ENCODE data around the gene MEGF6. TPM values are rescaled to one million over a fixed set of nuclear protein-coding genes. Genes with fewer than 3 reads are reported as not detected.
A peak's percentile ranks its signal among the peaks of the same experiment; 100 is the strongest.

Gene MEGF6
- total RNA-seq, 5 donors from 2014 or later (not counting 1 experiment from before 2014, with no cell fraction given) = 63.3 to 213 (median 193) TPM

GRCh38 chr1:3521426-3521825 is 89.9 kb downstream of the MEGF6 start:
- 88% methylated on average over 16 of the region's 16 CpGs for WGBS (ENCODE audit: insufficient coverage)

GRCh38 chr1:3520419-3521378 is 90.6 kb downstream of the MEGF6 start:
- ChIA-PET CTCF (no interaction called here), POLR2A (no interaction called here)
- ATAC-seq (replicated peaks in 1 of 4) = no peak
- H3K4me3 ChIP-seq (ENCODE audit: control insufficient read depth in 1 of 2, extremely low read depth in 1 of 2, low read length in 1 of 2) = no peak overlapping the region
- peaks cover 0 to 8% of the 10 kb centered on the region in 2 experiments for H3K4me1 ChIP-seq (ENCODE audit: control insufficient read depth in 1 of 2, extremely low read depth in 1 of 2, insufficient read depth in 2 of 2, low read length in 2 of 2)
- Mint-ChIP-seq H3K9me3 (no peaks in the 10 kb centered on the region), H3K27me3 (no peaks in the 10 kb centered on the region), H3K27ac (no peak overlapping the region), H3K36me3 (no peaks in the 10 kb centered on the region), H3K4me1 (no peaks in the 10 kb centered on the region), H3K4me3 (no peak overlapping the region)
- H3K36me3 ChIP-seq (ENCODE audit: control insufficient read depth in 2 of 2, extremely low read depth in 1 of 2, insufficient read depth in 1 of 2, low read length in 1 of 2) = no peaks in the 10 kb centered on the region
- WGBS (ENCODE audit: insufficient coverage) = 85% methylated on average over 9 of the region's 24 CpGs
- no peaks in the 10 kb centered on the region for H3K9me3 ChIP-seq
- peaks cover 0 to 2% of the 10 kb centered on the region in 2 experiments for H3K27me3 ChIP-seq (replicated peaks in 1 of 2; ENCODE audit: control insufficient read depth in 2 of 2, extremely low read depth in 1 of 2, insufficient read depth in 2 of 2, low read length in 1 of 2)
- DNase-seq = no peak
- no peak overlapping the region for H3K27ac ChIP-seq (ENCODE audit: low read length)

More at GRCh38 chr1:3521426-3521825, 89.9 kb downstream of the MEGF6 start:
- Mint-ChIP-seq H3K4me3 (no peak overlapping the region), H3K36me3 (no peaks in the 10 kb centered on the region), H3K27ac (no peak overlapping the region), H3K9me3 (no peaks in the 10 kb centered on the region), H3K4me1 (no peaks in the 10 kb centered on the region), H3K27me3 (no peaks in the 10 kb centered on the region)
- ATAC-seq (replicated peaks in 1 of 4) = no peak
- CTCF ChIA-PET = no interaction called here
- H3K4me1 ChIP-seq (ENCODE audit: control insufficient read depth in 1 of 2, extremely low read depth in 1 of 2, insufficient read depth in 2 of 2, low read length in 2 of 2) = peaks cover 0 to 8% of the 10 kb centered on the region in 2 experiments
- H3K9me3 ChIP-seq = no peaks in the 10 kb centered on the region
- H3K4me3 ChIP-seq (ENCODE audit: control insufficient read depth in 1 of 2, extremely low read depth in 1 of 2, low read length in 1 of 2) = no peak overlapping the region
- no peaks in the 10 kb centered on the region for H3K36me3 ChIP-seq (ENCODE audit: control insufficient read depth in 2 of 2, extremely low read depth in 1 of 2, insufficient read depth in 1 of 2, low read length in 1 of 2)
- DNase-seq = no peak
- POLR2A ChIA-PET = no interaction called here
- peaks cover 0 to 1% of the 10 kb centered on the region in 2 experiments for H3K27me3 ChIP-seq (replicated peaks in 1 of 2; ENCODE audit: control insufficient read depth in 2 of 2, extremely low read depth in 1 of 2, insufficient read depth in 2 of 2, low read length in 1 of 2)
- H3K27ac ChIP-seq (ENCODE audit: low read length) = no peak overlapping the region

- ChIA-PET POLR2A (no interaction called here), CTCF (no interaction called here)
- DNase-seq = no peak
- Histone ChIP-seq H3K4me3 (ENCODE audit: control insufficient read depth in 1 of 2, extremely low read depth in 1 of 2, low read length in 1 of 2) (no peak overlapping the region), H3K27ac (ENCODE audit: low read length) (no peak overlapping the region), H3K4me1 (ENCODE audit: control insufficient read depth in 1 of 2, extremely low read depth in 1 of 2, insufficient read depth in 2 of 2, low read length in 2 of 2) (peaks cover 0 to 8% of the 10 kb centered on the region in 2 experiments), H3K9me3 (no peaks in the 10 kb centered on the region), H3K27me3 (replicated peaks in 1 of 2; ENCODE audit: control insufficient read depth in 2 of 2, extremely low read depth in 1 of 2, insufficient read depth in 2 of 2, low read length in 1 of 2) (peaks cover 0 to 2% of the 10 kb centered on the region in 2 experiments), H3K36me3 (ENCODE audit: control insufficient read depth in 2 of 2, extremely low read depth in 1 of 2, insufficient read depth in 1 of 2, low read length in 1 of 2) (no peaks in the 10 kb centered on the region)
- Mint-ChIP-seq H3K4me1 (no peaks in the 10 kb centered on the region), H3K27ac (no peak overlapping the region), H3K27me3 (no peaks in the 10 kb centered on the region), H3K36me3 (no peaks in the 10 kb centered on the region), H3K4me3 (no peak overlapping the region), H3K9me3 (no peaks in the 10 kb centered on the region)
- no peak for ATAC-seq (replicated peaks in 1 of 4)
- 92% methylated on average over 25 of the region's 27 CpGs for WGBS (ENCODE audit: insufficient coverage)
Observed at GRCh38 chr1:3519301-3519885, 91.9 kb downstream of the MEGF6 start.

- DNase-seq (no peak), ATAC-seq (replicated peaks in 1 of 4) (no peak)
- Histone ChIP-seq H3K27me3 (replicated peaks in 1 of 2; ENCODE audit: control insufficient read depth in 2 of 2, extremely low read depth in 1 of 2, insufficient read depth in 2 of 2, low read length in 1 of 2) (peaks cover 0 to 2% of the 10 kb centered on the region in 2 experiments), H3K36me3 (ENCODE audit: control insufficient read depth in 2 of 2, extremely low read depth in 1 of 2, insufficient read depth in 1 of 2, low read length in 1 of 2) (no peaks in the 10 kb centered on the region), H3K4me1 (ENCODE audit: control insufficient read depth in 1 of 2, extremely low read depth in 1 of 2, insufficient read depth in 2 of 2, low read length in 2 of 2) (peaks cover 0 to 8% of the 10 kb centered on the region in 2 experiments), H3K4me3 (ENCODE audit: control insufficient read depth in 1 of 2, extremely low read depth in 1 of 2, low read length in 1 of 2) (no peak overlapping the region), H3K9me3 (no peaks in the 10 kb centered on the region), H3K27ac (ENCODE audit: low read length) (no peak overlapping the region)
- WGBS (ENCODE audit: insufficient coverage) = 90% methylated on average over 6 of the region's 8 CpGs
- no peaks in the 10 kb centered on the region for H3K4me1 Mint-ChIP-seq
- no peaks in the 10 kb centered on the region for H3K9me3 Mint-ChIP-seq
- H3K36me3 Mint-ChIP-seq = no peaks in the 10 kb centered on the region
- ChIA-PET CTCF (interaction anchor here (0.7 to 0.8 kb wide), 2 partner anchors 66 to 100 kb away, joined by 3 to 5 read pairs; no protein-coding TSS in a partner anchor), POLR2A (no interaction called here)
- no peak overlapping the region for H3K27ac Mint-ChIP-seq
- no peak overlapping the region for H3K4me3 Mint-ChIP-seq
- H3K27me3 Mint-ChIP-seq = no peaks in the 10 kb centered on the region
Observed at GRCh38 chr1:3518756-3519155, 92.6 kb downstream of the MEGF6 start.

- ATAC-seq (replicated peaks in 1 of 4) = no peak
- no peaks in the 10 kb centered on the region for H3K9me3 Mint-ChIP-seq
- no peak overlapping the region for H3K4me3 ChIP-seq (ENCODE audit: control insufficient read depth in 1 of 2, extremely low read depth in 1 of 2, low read length in 1 of 2)
- no peak overlapping the region for H3K27ac Mint-ChIP-seq
- H3K9me3 ChIP-seq = no peaks in the 10 kb centered on the region
- peaks cover 0 to 2% of the 10 kb centered on the region in 2 experiments for H3K27me3 ChIP-seq (replicated peaks in 1 of 2; ENCODE audit: control insufficient read depth in 2 of 2, extremely low read depth in 1 of 2, insufficient read depth in 2 of 2, low read length in 1 of 2)
- H3K4me1 ChIP-seq (ENCODE audit: control insufficient read depth in 1 of 2, extremely low read depth in 1 of 2, insufficient read depth in 2 of 2, low read length in 2 of 2) = peaks cover 0 to 8% of the 10 kb centered on the region in 2 experiments
- H3K36me3 ChIP-seq (ENCODE audit: control insufficient read depth in 2 of 2, extremely low read depth in 1 of 2, insufficient read depth in 1 of 2, low read length in 1 of 2) = no peaks in the 10 kb centered on the region
- CTCF ChIA-PET = interaction anchor here (0.7 to 0.8 kb wide), 3 partner anchors 65 to 101 kb away, joined by 3 to 5 read pairs (median 3); no protein-coding TSS in a partner anchor
- H3K4me1 Mint-ChIP-seq = no peaks in the 10 kb centered on the region
- no peaks in the 10 kb centered on the region for H3K36me3 Mint-ChIP-seq
- no peak overlapping the region for H3K4me3 Mint-ChIP-seq
- 95% methylated on average over 8 of the region's 12 CpGs for WGBS (ENCODE audit: insufficient coverage)
- no peaks in the 10 kb centered on the region for H3K27me3 Mint-ChIP-seq
- DNase-seq = peak in 15 of 35 experiments; percentile 14 to 44 (median 26)
- H3K27ac ChIP-seq (ENCODE audit: low read length) = no peak overlapping the region
- POLR2A ChIA-PET = no interaction called here
Observed at GRCh38 chr1:3518256-3518655, 93.1 kb downstream of the MEGF6 start.

GRCh38 chr1:3516911-3517675 is 94.2 kb downstream of the MEGF6 start:
- no peak overlapping the region for H3K4me3 ChIP-seq (ENCODE audit: control insufficient read depth in 1 of 2, extremely low read depth in 1 of 2, low read length in 1 of 2)
- WGBS (ENCODE audit: insufficient coverage) = 77% methylated on average over 24 of the region's 27 CpGs
- H3K27me3 Mint-ChIP-seq = no peaks in the 10 kb centered on the region
- H3K4me3 Mint-ChIP-seq = no peak overlapping the region
- peaks cover 0 to 8% of the 10 kb centered on the region in 2 experiments for H3K4me1 ChIP-seq (ENCODE audit: control insufficient read depth in 1 of 2, extremely low read depth in 1 of 2, insufficient read depth in 2 of 2, low read length in 2 of 2)
- H3K9me3 ChIP-seq = no peaks in the 10 kb centered on the region
- ChIA-PET CTCF (interaction anchor here in 1 of 2 donors (0.7 kb wide), 1 partner anchor 98 kb away, joined by 3 read pairs; no protein-coding TSS in a partner anchor), POLR2A (no interaction called here)
- H3K36me3 ChIP-seq (ENCODE audit: control insufficient read depth in 2 of 2, extremely low read depth in 1 of 2, insufficient read depth in 1 of 2, low read length in 1 of 2) = peaks cover 0 to 6% of the 10 kb centered on the region in 2 donors
- H3K27me3 ChIP-seq (replicated peaks in 1 of 2; ENCODE audit: control insufficient read depth in 2 of 2, extremely low read depth in 1 of 2, insufficient read depth in 2 of 2, low read length in 1 of 2) = peaks cover 0 to 2% of the 10 kb centered on the region in 2 experiments
- no peak overlapping the region for H3K27ac Mint-ChIP-seq
- H3K4me1 Mint-ChIP-seq = peaks cover 0 to 2% (median 0%) of the 10 kb centered on the region in 3 donors
- DNase-seq (no peak), ATAC-seq (replicated peaks in 1 of 4) (no peak)
- no peaks in the 10 kb centered on the region for H3K9me3 Mint-ChIP-seq
- peaks cover 4% of the 10 kb centered on the region for H3K36me3 Mint-ChIP-seq
- no peak overlapping the region for H3K27ac ChIP-seq (ENCODE audit: low read length)
